DMS53 (cell line): Measurements from ENCODE around the gene CCDC13.

Source experiments
- DNase-seq: peaks from one replicate; lab custom pipeline; 2025; lab: John Stamatoyannopoulos, UW

CCDC13 gene

GRCh38 chr3:42799376-42799775 is 26.3 kb upstream of the CCDC13 start:
- DNase-seq: no peak

DNA sequence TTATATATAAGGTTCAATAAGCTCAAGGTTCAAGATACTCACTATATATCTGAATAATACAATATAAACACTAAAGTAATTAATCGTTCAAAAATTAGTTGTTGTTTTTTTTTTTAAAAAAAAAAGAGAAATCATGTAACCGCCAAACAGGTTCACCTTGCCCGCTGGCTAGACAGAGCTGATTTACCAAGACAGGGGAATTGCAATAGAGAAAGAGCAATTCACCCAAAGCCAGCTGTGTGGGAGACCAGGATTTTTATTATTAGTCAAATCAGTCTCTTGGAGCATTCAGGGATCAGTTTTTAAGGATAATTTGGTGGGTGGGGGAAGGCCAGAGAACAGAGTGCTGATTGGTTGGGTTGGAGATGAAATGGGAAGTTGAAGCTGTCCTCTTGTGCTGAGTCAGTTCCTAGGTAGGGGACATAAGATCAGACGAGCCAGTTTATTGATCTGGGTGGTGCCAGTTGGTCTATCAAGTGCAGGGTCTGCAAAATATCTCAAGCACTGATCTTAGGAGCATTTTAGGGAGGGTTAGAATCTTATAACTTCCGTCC is 23.4 kb upstream of the CCDC13 start:
- DNase-seq: no peak

- no peak for DNase-seq
Measured at GRCh38 chr3:42795621-42796181, 22.6 kb upstream of the CCDC13 start.

GRCh38 chr3:42790714-42791229 is 17.7 kb upstream of the CCDC13 start:
- DNase-seq: no peak

- DNase-seq: no peak
Measured at GRCh38 chr3:42786631-42787030, 13.6 kb upstream of the CCDC13 start.

- no peak for DNase-seq
Measured at GRCh38 chr3:42786212-42786611, 13.2 kb upstream of the CCDC13 start.

DNA sequence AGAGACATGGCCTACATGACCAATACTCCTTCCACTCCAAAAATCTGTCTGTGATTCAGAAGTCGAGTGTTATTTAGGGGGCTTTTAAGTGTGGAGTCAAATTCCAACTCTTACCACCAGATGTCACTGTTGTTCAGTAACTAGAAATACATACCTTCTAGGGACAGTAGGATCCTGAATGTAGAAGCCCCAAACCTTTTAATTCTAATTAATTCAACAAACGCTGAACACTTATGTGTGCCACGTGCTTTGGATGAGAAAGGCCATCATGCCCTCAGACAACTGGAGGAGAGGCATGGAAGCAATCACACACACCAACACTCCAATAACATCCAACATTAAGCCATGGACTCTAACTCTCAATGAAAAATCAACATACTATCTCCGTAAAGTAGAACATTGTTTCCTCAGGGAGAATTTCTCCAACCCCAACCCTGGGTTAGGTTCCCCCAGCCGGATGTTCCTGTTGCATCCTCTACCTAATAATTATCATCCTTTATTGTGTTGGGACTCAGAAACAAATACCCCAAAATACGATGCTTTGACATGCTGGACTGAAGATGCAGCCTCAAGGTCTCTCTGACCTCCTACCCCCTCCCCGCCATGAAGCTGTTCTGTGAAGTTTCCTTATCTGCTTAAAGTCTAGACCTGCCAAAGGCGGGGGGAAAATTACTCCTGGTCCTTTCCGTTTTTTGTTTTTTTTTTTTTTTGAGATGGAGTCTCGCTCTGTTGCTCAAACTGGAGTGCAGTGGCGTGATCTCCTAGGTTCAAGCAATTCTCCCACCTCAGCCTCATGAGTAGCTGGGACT is 8.0 kb upstream of the CCDC13 start:
- peak; percentile 50 for DNase-seq

DNA sequence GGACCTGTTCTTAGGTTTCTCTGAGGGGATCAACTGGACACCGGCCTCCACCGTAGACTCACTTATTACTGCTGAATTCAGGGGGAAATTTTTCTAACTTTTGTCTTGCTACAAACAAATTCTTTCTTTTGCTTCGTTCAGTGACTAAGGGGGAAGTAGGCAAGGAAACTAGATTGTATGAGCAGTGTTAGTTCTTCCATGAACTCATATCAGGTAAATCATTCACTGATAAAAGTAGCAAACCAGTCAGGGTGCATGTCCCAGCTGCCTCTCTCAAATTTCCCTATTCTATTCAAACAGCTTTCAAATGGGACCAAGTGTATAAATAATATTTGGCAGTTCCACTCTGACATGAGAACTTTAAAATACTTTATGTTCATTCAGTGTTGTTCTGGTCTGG is 7.3 kb upstream of the CCDC13 start:
- no peak for DNase-seq

GRCh38 chr3:42778644-42779043 is 5.6 kb upstream of the CCDC13 start:
- DNase-seq: no peak

DNA sequence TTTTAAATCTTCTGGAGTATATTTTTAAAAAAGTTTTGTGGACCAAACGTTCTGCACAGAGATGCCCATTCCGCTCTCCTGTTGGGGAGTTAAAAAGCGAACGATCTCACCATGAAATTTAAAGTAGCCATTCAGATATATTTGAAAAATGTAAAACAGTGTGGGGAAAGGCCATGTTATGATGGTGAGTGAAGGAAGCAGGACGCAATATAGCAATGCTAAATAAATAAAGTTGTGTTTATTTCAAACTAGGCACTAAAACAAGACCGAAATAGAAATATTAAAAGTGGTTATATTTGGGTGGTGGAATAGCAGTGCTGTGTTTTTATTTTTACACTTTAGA is 327 bp upstream of the CCDC13 start:
- DNase-seq: no peak

- peak; percentile 1 for DNase-seq
Measured at GRCh38 chr3:42771271-42771670, 1.8 kb downstream of the CCDC13 start.

DNA sequence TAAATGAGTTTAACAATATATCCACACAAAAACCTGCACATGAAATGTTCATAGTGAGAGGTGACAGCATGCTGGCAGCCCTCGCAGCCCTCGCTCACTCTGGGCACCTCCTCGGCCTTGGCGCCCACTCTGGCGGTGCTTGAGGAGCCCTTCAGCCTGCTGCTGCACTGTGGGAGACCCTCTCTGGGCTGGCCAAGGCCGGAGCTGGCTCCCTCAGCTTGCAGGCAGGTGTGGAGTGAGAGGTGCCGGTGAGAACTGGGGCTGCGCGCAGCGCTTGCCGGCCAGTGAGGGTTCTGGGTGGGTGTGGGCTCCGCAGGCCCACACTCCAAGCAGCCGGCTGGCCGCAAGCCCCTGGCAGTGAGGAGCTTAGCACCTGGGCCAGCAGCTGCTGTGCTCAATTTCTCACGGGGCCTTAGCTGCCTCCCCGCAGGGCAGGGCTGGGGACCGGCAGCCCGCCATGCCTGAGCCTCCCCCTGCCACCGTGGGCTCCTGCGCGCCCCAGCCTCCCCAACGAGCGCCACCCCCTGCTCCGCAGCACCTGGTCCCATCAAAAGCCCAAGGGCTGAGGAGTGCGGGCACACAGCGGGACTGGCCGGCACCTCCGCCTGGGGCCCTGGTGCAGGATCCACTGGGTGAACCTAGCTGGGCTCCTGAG is 3.4 kb downstream of the CCDC13 start:
- DNase-seq: no peak

- no peak for DNase-seq
Measured at GRCh38 chr3:42764561-42765295, 8.3 kb downstream of the CCDC13 start.

- peak; percentile 4 for DNase-seq
Measured at GRCh38 chr3:42764115-42764514, 8.9 kb downstream of the CCDC13 start.

- no peak for DNase-seq
Measured at GRCh38 chr3:42763021-42763420, 10.0 kb downstream of the CCDC13 start.

- no peak for DNase-seq
Measured at GRCh38 chr3:42762046-42762724, 10.9 kb downstream of the CCDC13 start.

- DNase-seq: no peak
Measured at GRCh38 chr3:42758126-42758525, 14.9 kb downstream of the CCDC13 start.

GRCh38 chr3:42756681-42757213 is 16.3 kb downstream of the CCDC13 start:
- no peak for DNase-seq

DNA sequence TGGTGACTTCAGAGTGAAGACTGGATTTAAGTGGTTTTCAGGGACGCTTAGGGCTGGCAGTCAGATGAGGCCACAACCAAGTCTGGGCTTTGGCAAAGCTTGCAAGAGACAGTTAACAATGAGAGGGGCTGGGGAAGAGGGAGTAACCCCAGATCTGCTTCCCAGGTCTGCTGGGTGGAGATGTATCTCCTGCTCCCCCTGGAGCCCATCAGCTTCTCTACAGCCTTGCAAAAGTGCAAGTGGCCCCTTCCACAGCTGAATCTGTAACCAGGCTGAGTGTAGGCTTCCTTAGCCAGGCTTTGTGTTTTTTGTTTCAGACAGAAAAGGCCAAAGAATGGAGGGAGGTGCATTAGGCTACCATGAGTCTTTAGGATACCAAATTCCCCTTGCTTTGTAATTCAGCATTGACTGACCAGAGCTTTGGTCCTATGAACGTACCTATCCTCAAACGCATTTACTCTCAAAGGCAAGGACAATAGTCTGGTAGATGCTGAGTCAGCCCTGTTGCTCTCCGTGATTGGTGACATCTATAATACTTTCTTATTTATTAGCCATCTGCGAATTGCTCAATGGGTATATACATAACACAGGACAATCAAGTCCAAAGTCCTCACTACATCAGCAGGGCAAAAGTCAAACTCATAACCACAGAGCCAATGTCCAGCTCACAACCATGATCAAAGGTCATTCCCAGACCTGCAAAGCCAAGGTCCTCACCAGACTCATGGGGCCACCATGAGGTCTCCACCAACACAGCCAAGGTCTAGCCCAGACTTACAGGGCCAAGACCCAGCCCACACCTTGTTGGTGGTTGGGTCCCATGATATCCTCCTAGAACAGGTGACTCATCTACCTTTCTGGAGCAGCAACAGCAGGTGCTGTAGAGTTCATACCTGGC is 17.1 kb downstream of the CCDC13 start:
- DNase-seq: peak; percentile 44

DNA sequence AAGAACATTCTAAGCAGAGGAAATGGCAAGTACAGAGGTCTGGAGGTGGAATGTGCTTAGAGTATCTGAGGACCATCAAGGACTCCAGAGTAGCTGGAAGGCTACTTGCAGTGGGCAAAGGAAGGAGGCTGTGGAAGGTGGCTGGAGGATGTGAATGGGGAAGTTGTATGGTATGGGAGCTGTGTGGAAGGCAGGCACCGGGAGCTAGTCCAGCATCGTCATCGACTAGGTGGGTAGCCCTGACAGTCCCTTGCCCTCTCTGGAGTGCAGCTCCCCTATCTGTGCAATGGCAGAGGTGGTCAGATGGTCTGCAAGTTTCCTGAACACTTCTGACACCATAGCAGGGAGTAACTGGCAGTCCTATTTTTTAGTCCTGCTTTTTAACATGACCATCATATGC is 19.3 kb downstream of the CCDC13 start:
- no peak for DNase-seq
